Inferior parietal cortex (tissue), 1 donor: ENCODE measurements around the gene ABCA12.

ENCODE experiments used
- DNase-seq: peaks from one replicate; pipeline ENCODE4 v3.0.0-alpha.2; 2016; ENCODE audit errors: extremely low spot score

The ABCA12 gene

DNA sequence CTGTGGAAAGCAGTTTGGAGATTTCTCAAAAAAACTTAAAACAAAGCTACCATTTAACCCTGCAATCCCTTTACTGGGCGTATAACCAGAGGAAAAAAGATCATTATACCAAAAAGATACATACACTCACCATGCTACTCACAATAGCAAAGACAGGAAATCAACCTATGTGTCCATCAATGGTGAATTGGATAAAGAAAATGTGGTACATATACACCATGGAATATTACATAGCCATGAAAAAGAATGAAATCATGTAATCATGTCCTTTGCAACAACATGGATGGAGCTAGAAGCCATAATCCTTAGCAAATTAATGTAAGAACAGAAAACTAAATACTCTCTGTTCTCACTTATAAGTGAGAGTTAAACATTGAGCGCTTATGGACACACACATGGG lies 18.6 kb downstream of the ABCA12 start:
- no peak for DNase-seq

DNA sequence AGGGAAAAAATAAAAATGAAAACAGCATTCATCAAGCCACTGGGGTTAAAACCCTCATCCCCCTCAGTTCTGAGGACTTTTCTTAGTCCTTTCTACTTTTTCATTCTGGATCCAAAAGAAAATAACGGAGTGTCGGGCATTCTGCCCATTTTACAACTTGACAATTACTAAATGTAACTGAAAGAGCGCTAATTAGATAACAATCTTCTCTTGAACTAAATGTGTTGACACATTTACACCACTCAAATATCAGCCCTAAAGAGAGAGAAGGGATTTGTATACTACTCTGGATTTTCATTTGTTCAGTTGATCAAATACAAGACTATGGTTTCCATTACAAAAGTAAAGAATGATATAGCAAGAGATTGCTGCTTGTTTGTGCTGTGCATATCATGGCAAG lies 27.5 kb downstream of the ABCA12 start:
- no peak for DNase-seq

DNA sequence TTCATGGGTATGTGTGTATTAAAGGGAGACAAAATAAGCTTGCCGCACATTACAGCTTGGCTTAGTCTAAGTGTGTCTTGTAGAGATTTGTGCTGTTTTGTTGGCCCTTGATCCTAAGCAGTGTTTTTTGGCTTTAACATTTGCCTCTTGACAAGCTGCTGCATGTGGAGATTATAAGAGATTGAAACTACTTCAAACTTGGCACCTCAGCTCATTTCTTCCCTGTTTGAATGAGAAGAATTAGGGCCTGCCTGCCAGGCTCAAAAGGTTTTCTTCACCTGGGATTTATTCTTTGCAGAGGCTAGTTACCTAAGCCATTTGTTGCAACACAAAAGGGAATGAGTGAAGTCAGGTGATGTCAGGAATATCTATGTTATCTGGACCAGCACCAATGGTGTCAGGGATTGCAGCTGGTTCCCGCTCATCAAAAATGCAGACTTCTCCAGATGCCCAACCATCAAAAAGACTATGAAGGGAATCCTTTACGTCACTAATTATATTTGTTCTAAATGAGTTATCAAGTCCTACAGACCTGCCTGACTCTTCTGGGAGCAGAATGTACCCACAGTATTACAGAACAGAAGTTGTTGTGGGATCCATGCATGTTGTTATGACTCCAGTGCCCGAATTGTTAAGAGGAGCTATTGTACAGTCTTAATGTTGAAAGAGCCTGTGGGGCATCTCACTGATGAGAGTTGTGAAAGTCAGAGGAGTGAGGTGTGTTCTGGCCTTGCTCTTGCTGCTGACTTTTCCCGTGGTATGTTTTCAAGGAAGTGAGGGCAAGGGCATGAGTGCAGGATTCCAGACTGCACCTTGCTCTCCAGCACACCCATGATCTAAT lies 31.0 kb downstream of the ABCA12 start:
- DNase-seq: no peak

DNA sequence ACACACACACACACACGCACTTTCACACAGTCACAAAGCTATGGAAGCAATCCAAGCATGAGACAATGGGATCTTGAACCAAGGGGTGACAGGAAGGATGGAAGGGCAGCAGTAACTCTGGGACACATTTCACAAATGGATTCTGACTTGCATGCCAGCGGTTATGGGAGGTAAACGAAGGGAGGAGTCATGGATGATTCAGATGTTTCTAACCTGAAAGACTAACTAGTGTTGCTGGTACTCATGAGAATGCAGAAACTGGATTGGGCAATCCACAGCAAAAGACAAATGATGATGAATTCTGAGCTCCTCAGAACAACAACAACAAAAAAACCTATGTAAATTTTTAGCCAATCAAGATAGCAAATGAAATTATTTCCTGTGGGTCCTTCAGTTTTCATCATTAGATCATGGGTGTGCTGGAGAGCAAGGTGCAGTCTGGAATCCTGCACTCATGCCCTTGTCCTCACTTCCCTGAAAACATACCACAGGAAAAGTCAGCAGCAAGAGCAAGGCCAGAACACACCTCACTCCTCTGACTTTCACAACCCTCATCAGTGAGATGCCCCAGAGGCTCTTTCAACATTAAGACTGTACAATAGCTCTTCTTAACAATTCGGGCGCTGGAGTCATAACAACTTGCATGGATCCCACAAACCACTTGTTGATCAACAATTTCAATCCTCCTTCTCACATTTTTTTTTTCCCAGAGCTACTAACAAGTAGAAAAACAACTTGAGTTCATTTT lies 32.6 kb downstream of the ABCA12 start:
- no peak for DNase-seq

DNA sequence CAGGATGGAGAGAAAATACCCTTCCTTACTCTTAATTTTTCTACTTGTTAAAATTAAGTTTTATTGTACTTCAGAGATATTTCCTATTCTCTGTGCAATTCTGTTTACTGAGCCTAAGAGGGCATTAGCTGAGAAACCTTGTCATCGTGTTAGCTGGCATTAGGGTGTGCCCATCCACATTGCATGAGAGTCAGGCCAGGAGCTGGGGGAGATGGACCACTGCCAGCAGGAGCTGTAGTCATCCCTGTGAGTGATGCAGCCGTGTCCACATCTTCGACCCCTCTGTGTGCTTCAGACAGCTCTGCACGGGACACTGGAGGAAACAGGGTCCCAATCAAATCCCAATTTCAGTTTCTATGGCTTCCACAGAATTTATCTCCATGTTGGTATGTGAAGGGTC lies 34.2 kb downstream of the ABCA12 start:
- DNase-seq: no peak

DNA sequence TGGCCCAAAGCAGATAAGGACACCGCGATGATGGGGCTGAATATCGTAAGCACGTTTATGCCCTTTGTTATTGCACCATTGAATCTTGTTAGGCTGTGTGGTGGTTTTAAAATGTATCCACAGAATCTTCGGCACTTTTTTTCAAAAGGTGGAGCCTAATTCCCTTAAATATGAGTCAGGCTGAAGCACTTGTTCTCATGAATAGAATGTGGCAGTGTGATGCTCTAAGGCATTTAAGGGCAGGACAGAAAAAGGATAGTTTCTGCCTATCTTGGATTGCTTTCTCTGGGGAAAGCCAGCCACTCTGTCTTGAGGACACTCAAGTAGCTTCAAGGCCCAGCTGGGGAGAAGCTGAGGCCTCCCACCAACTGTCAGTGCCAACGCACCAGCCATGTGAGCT lies 39.6 kb downstream of the ABCA12 start:
- DNase-seq: no peak

DNA sequence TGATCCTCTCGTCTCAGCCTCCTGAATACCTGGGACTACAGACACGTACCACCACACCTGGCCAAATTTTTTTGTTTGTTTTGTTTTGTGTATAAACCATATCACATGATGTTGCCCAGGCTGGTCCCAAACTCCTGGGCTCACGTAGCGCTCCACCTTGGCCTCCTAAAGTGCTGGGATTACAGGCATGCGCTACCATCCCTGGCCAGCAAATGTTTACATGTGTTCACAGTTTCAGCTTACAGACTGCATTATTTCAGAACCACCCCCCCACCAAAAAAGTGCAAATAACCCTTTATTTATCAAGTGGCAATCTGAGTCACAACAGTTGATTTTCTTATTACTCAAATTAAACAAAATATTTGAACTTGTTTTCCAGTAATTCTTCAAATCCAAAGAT lies 54.3 kb downstream of the ABCA12 start:
- no peak for DNase-seq

DNA sequence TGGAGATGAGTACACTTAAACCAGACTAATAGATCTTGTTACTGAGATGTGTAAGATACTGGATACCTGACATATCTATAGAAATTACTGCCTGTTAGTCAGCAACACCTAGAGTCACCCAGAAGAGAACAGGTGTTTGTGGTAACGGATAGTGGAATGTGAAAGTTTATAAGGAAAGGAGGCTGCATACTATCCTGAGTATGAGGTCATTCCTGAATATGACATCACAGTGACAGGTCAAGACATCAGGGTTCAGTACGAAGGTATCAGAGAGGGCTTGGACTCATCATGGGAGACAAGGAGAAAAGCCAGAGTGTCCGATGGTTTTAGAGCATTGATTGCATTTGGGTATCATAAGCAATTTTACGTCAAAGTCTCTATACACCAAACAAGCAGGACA lies 55.3 kb downstream of the ABCA12 start:
- no peak for DNase-seq

DNA sequence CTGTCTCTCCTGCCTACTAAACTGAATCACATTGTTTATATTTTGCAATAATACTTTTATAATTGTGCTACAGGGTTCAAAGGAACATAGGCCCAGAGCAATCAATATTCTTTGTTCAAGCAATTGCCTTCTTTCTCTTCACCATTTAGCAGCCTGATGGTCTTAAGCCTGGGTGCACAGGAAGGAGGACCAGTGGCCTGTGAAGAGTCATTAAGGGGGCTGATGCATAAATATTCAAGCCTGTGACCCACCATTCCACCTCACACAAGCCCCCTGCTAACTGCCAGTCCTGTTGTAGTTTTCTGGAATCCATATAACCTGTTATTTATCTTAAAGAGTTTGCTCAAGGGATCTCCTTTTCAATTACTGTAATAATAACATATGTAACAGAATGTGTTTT lies 56.0 kb downstream of the ABCA12 start:
- no peak for DNase-seq

DNA sequence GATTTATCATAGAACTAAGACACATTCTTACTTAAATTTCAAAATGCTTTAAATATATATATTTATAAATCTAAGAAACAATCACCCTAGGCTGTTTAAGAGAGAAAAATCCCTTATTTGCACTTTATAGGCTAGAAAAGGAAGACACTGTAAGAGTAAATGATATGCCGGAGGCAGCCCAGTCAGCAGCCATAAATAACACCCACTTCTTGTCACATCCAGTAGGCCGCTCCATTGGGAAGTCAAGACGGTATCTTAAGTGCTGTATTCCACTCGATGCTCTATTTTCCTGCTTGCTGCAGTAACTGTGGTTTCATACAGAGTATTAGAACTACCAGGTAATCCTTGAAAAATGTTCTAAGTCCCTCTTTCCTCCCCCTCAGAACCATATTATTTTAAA lies 57.9 kb downstream of the ABCA12 start:
- no peak for DNase-seq

DNA sequence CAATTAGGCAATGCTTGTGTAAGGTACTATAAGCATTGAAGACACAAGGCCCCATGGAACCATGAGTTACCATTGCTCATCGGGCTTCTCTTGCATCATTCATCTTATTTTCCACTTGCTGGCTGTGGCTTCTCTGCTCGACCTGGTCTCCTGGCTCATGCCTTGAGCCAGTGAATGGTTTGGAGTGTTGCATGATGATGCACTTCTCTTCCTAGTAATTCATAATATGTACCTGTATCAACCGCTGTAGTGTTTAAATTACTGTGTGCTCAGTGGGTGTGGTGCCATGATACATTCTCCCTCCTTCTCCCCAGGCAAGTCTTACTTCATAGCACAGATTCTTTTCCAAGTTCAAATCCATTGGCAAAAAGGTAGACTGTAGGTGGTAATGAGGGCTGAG lies 66.8 kb downstream of the ABCA12 start:
- no peak for DNase-seq

DNA sequence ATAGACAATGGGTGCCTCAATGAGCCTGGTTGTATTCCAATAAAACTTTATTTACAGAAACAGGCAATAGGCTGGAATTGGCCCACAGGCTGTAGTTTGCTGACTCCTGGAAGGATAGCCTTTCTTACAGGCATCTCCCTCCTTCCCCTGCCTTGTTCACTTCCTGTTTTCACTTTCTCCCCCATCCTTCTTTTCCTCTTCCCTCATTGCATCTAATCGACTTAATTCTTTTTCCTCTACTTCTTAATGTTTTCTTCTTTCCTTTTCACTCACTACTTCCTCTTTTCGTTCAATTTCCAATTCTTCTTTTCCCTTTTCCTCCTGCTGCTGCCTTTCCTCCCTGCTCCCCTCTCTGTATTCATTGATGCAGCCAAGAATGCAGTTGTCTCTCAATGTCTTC lies 70.0 kb downstream of the ABCA12 start:
- no peak for DNase-seq

DNA sequence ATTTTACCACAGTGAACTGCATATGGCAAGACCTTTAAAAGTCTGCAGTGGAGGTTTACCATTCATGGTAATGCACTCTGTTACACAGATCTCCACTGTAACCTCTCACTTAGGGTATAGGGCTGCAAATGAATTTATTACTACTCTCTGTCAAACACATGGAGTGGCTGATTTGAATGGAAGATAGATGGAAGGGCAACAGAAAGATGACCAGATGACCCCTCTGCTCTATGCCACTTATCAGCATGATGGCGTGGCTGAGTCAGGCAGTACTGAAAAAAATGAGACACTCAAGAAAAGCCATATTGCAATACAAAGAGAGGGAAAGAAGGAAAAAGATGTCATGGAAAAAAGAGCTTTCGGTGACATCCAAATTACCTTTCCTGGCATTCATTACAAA lies 72.3 kb downstream of the ABCA12 start:
- no peak for DNase-seq

DNA sequence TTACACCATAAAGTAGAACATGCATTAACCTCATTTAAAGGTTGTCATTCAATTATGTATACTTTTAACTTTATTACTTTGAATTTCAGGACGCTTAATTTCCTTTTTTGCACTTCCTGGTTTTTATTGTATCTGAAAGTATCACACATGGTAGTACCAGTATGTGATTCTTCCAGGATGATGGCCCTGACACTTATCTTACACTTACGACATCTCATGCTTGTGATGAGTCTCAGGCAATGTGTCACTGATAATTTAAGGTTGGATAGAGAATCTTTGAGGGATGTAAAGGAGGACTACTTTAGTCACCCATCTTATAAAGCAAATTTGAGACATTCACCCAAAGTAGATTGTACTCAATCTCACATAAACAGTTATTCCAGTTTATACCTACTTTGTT lies 74.9 kb downstream of the ABCA12 start:
- DNase-seq: no peak

DNA sequence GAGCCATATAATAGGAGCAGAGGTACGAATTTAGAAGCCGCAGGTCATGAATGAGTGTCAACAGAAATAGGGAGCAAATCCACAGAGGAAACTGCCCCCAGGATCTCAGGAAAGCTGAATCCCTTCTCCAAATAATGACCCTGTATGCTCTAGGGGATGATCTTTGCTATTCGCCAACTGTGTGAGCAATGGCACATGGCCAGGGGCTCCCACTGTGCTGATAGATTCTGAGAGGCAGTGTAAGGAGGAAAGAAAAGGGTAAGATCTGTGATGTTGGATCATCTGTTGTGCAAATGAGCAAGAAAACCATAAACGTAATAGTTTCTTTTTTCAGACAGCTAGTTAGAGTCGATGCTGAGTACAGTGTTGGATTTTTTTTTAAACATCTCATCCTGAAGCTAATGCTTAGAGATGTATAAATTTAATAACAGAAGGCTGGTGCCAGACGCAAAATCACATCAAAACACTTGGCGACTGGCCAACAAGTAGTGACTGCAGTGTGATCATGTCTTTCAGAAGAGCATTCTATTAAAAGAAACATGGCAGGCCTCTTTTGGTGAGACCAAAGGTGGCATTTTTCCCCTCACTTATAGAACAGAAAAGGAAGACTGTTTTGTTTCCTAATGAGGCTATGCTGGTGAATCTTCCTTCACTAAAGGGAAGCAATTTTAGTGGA lies 77.4 kb downstream of the ABCA12 start:
- no peak for DNase-seq

DNA sequence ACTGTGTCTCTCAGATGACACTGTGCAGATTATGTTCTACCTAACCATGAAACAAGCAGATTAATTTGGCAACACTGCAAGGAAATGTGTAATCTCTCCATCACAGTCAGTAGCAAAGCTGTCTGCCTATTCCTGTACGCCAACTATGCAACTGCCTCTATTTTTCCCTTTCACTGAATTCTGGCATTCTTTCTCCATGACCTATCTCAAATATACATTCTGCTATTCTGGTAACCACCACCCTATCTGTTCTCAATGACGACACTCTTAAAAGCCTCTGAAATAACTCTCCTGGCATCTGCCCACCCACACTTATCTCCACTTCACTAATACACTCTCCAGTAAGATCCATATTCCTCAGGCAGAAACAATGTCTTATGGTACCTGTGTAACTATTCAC lies 78.7 kb downstream of the ABCA12 start:
- DNase-seq: peak; percentile 25

DNA sequence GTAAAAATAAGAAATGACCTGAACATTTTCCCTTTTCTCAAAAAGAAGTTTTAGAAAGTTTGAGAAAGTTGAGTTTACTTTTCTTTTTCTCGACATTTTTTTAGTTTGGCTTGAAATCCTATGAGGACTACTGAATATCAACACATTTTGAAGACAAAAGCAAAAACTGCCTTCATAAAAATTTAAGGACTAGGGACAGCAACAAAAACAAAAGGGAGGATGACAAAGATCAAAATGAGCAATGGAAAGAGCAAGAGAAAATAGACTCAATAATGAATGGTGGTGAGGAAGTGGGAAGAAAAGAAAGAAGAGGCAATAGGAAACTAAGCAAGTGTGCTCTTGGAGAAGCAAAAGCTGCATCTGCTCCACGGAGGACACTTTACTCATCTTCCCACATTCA lies 82.5 kb downstream of the ABCA12 start:
- no peak for DNase-seq

DNA sequence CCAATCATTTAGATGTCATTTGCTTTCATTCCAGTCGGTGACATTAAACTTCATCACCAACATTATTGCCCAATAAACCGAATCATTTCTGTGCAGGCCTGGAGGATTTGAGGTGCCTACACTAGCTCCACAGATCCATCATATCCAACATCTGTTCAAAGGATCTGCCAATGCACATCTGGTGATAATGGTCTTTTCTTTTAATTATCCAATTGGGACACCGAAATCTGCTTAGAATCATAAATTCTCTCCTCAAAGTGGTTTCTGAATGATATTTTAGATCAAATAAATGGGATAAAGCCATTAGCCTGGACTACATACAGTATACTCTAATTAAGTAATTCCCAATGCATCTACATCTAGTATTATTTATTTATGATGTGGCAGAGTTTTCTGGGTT lies 85.6 kb downstream of the ABCA12 start:
- no peak for DNase-seq

DNA sequence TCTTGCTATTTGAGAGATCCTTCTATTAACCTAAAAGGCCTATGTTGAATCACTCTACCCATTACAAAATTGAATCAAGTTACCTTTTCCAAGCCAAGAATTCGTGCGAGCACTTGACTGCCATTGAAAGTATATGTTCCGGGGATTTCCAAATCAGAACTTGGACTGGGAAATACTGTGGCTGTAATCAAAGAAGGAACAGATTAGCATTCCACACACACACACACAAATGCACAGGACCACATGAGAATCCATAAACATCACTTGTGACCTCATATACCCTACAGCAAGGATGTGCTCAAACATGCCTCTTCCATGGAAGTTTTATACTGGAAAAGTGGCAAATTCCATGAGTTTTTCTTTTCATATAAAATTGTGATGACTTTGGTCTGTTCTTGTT lies 86.0 kb downstream of the ABCA12 start:
- DNase-seq: no peak

DNA sequence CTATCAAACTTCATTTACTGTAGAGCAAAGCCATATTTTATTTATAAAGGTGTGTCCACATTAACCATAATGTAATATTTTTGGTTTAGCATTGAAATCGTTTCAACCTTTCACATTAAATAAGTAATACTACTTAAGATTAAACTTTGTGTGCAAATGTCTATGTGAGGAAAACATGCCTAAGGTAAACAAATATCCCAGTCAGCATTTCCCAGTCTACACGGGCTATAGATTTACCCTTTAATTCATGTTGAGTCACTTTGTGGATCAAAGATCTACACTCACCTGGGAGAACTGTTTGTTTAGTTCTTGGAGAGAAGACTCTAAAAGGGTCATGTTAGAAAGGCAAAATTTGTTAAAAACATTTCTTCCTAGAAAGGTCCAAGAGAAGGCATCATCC lies 89.1 kb downstream of the ABCA12 start:
- no peak for DNase-seq

DNA sequence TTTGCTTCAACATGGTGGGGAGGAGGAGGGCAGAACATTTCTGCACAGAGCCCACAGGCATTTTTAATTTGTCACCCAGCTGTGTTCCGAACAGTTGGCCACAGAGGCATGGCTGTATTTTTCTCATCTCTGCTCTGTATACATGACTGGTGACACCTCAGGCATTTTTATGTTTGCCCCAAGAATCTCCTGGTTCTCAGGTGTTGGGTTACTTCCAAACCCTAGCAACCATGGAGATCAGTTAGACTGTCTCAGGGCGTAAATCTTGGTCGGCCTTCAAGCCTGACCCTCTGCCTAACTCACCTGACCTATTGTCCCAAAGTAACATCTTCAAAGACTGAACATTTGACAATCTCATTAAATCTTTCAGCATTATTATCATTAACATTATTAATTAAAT lies 100.0 kb downstream of the ABCA12 start:
- DNase-seq: no peak

DNA sequence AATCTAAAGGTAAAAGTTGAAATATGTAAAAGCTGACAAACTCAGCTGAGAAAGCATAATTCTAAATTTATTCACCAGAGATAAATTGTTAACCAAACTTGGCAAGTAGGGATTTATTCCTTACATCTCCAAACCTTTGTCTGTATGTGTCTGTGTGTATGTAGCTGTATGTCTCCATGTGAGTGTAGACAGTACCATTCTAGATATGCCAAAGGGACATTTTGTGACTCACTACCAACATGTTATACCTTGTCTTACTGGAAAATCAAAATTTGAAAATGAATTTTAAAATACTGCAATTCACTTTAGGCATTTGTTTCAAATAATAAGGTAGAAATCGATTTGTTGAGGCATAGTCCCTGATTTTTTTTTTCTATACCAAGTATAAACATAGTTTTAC lies 102.1 kb downstream of the ABCA12 start:
- DNase-seq: no peak

DNA sequence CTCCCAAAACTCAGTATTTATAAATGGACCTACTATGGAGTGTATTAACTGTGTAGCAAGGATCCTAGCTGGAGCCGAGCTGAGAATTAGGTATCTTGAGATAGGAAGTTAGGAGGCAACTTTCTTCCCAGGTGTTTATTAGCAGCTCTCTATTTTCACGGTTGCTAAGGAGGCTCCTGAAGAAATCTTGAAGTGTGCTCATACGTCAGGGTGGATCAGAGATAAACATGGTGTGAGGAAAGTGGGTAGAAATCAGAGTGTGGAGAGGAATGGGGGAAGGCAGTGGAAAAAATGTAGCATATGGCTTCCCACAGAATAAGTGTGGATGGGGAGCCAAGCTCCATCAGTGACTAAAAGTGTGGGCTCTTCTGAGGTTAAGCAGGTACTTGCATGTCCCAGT lies 104.3 kb downstream of the ABCA12 start:
- no peak for DNase-seq
